ENCODE data around the gene CHRNA3.

CHRNA3 gene

GRCh38 chr15:78620527-78621421 is at the start of gene CHRNA3:
Gene CHRNA3, minus strand, starts transcription at chr15:78620996. Its CDS starts 202 bp downstream, at chr15:78620794.
- no peak for DNase-seq (ENCODE audit: low read depth in 2 of 2)

- no peak for DNase-seq (ENCODE audit: low read depth in 2 of 2)
Observed at GRCh38 chr15:78668987-78669386, 48.2 kb upstream of the CHRNA3 start.

- no peak for DNase-seq (ENCODE audit: low read depth in 2 of 2)
Observed at GRCh38 chr15:78667578-78668236, 46.9 kb upstream of the CHRNA3 start.

GRCh38 chr15:78666010-78666409 is 45.2 kb upstream of the CHRNA3 start:
- DNase-seq (ENCODE audit: low read depth in 2 of 2), result no peak

- DNase-seq (ENCODE audit: low read depth in 2 of 2), result no peak
Observed at GRCh38 chr15:78663703-78664102, 42.9 kb upstream of the CHRNA3 start.

- DNase-seq (ENCODE audit: low read depth in 2 of 2), result no peak
Observed at GRCh38 chr15:78662028-78662427, 41.2 kb upstream of the CHRNA3 start.

- no peak for DNase-seq (ENCODE audit: low read depth in 2 of 2)
Observed at GRCh38 chr15:78661001-78661400, 40.2 kb upstream of the CHRNA3 start.

GRCh38 chr15:78660584-78660983 is 39.8 kb upstream of the CHRNA3 start:
- no peak for DNase-seq (ENCODE audit: low read depth in 2 of 2)

- no peak for DNase-seq (ENCODE audit: low read depth in 2 of 2)
Observed at GRCh38 chr15:78658823-78659222, 38.0 kb upstream of the CHRNA3 start.

GRCh38 chr15:78654272-78654671 is 33.5 kb upstream of the CHRNA3 start:
- DNase-seq (ENCODE audit: low read depth in 2 of 2), result no peak

- no peak for DNase-seq (ENCODE audit: low read depth in 2 of 2)
Observed at GRCh38 chr15:78651930-78652615, 31.3 kb upstream of the CHRNA3 start.

GRCh38 chr15:78651007-78651406 is 30.2 kb upstream of the CHRNA3 start:
- DNase-seq (ENCODE audit: low read depth in 2 of 2), result no peak

- no peak for DNase-seq (ENCODE audit: low read depth in 2 of 2)
Observed at GRCh38 chr15:78650022-78650421, 29.2 kb upstream of the CHRNA3 start.

GRCh38 chr15:78645009-78645408 is 24.2 kb upstream of the CHRNA3 start:
- no peak for DNase-seq (ENCODE audit: low read depth in 2 of 2)

GRCh38 chr15:78642331-78642730 is 21.5 kb upstream of the CHRNA3 start:
- DNase-seq (ENCODE audit: low read depth in 2 of 2), result no peak

- no peak for DNase-seq (ENCODE audit: low read depth in 2 of 2)
Observed at GRCh38 chr15:78641749-78642275, 21.0 kb upstream of the CHRNA3 start.

- DNase-seq (ENCODE audit: low read depth in 2 of 2), result no peak
Observed at GRCh38 chr15:78641102-78641748, 20.4 kb upstream of the CHRNA3 start, which contains the start of gene CHRNB4. Gene CHRNB4, minus strand, starts transcription at chr15:78641210. Its CDS starts 77 bp downstream, at chr15:78641133.

GRCh38 chr15:78640527-78641101 is 19.8 kb upstream of the CHRNA3 start:
- no peak for DNase-seq (ENCODE audit: low read depth in 2 of 2)

GRCh38 chr15:78638658-78639314 is 18.0 kb upstream of the CHRNA3 start:
- peak; percentile 25 to 57 for DNase-seq (ENCODE audit: low read depth in 2 of 2)

GRCh38 chr15:78637776-78638435 is 17.1 kb upstream of the CHRNA3 start:
- DNase-seq (ENCODE audit: low read depth in 2 of 2), result no peak

Data from stimulated activated CD4-positive, alpha-beta T cell treated with anti-CD3 and anti-CD28 coated beads, Interleukin-12 subunit alpha, Interleukin-12 subunit beta, amount 100 ng/mL, for 24 hours (primary cell).